IPS DF 6.9 (cell line): ENCODE results near the gene NFYC.
"Not testable (repeated sequence)": the region's sequence is repeated elsewhere in the genome, so short reads cannot be mapped to it uniquely, and the experiment has no call there.

Experiments
- DNase-seq: peaks from one replicate; pipeline ENCODE4 v3.0.0-alpha.2; 2013; ENCODE audit warnings: low read depth, low spot score
- H3K27ac ChIP-seq: one replicate; pipeline ENCODE4 v1.5.1; 2013; ENCODE audit warnings: low read length, control low read depth
- H3K27me3 ChIP-seq: 2 replicates; pipeline ENCODE4 v1.6.1; 2013; ENCODE audit warnings: mild to moderate bottlenecking, low read length; ENCODE audit not compliant: control insufficient read depth, insufficient read depth
- H3K36me3 ChIP-seq: 2 replicates; pipeline ENCODE4 v1.6.1; 2013; ENCODE audit warnings: low read length; ENCODE audit not compliant: control insufficient read depth, insufficient read depth
- H3K4me1 ChIP-seq: 2 replicates; pipeline ENCODE4 v1.6.1; 2013; ENCODE audit warnings: low read length; ENCODE audit not compliant: control insufficient read depth, insufficient read depth
- H3K4me3 ChIP-seq: 2 replicates; pipeline ENCODE4 v1.5.1; 2013; ENCODE audit warnings: mild to moderate bottlenecking, low read length
- H3K9me3 ChIP-seq: 2 replicates; pipeline ENCODE4 v1.6.1; 2013; ENCODE audit warnings: low read length, inconsistent platforms; ENCODE audit not compliant: control insufficient read depth, insufficient read depth
- WGBS: extraction: QIAGEN DNeasy Blood & Tissue Kit; methylation state at CpG from one replicate; pipeline ENCODE4 v1.1.7; 2013; ENCODE audit warnings: mixed read lengths, missing lambda C conversion rate; ENCODE audit not compliant: insufficient read length, insufficient coverage; 5-methylcytosine and 5-hydroxymethylcytosine counted together

Gene NFYC

DNA sequence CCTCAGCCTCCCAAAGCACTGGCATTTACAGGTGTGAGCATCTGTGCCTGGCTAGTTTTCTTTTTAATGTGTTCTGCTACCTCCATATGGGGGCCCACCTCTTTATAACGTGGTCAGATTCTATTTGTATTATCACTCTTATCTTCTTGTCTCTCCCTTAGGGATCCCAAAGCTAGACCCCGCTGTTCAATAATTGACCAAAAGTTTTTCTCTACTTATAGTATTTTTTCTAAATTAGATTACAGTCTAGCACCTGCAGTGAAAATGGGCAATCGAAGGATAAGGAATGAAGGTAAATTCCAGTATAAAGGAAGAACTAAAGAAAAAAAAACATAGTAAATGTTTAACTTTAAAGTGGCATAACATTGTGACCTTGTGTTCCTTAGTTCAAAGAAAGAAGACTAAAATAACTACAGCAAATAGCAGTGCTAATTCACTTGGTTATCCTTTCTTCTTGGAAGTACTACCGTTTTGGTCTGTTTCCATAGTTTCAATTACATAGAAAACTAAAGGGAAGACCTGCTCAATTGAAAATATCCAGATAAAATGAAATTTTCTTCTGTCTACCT lies 24.1 kb downstream of the NFYC start:
- WGBS, result no CpG with 5 or more reads among the region's 4 CpGs
- H3K36me3 ChIP-seq, result no peaks in the 10 kb centered on the region
- H3K27me3 ChIP-seq, result no peaks in the 10 kb centered on the region
- H3K9me3 ChIP-seq, result no peaks in the 10 kb centered on the region
- no peak overlapping the region for H3K4me3 ChIP-seq
- H3K27ac ChIP-seq, result no peak overlapping the region
- DNase-seq, result no peak
- H3K4me1 ChIP-seq, result peaks cover 4% of the 10 kb centered on the region; the same call in 1 of the 2 replicates

DNA sequence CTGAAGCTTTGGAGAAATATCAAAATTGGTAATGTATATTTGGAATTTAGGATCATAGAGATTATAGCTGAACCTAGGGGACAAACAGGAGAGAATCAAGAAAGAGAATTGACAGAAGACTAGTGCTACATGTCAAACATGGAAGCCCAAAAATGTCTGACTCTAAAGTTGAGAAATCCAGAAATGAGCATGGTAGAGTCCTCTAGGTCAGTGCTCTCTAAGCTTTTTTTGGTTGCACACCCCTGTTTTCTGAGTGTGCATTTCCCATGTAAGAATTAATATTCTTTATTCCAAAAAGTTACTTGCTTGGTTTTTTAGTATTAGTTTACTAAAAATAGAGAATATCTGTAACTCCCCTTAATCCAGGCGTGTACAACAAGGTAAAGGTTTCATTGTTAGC lies 25.6 kb downstream of the NFYC start:
- Histone ChIP-seq H3K27ac (no peak overlapping the region), H3K36me3 (no peaks in the 10 kb centered on the region), H3K4me3 (no peak overlapping the region), H3K27me3 (no peaks in the 10 kb centered on the region), H3K9me3 (no peaks in the 10 kb centered on the region), H3K4me1 (no peaks in the 10 kb centered on the region)
- whole genome bisulfite sequencing, result no CpG with 5 or more reads among the region's 1 CpG
- DNase-seq, result no peak

DNA sequence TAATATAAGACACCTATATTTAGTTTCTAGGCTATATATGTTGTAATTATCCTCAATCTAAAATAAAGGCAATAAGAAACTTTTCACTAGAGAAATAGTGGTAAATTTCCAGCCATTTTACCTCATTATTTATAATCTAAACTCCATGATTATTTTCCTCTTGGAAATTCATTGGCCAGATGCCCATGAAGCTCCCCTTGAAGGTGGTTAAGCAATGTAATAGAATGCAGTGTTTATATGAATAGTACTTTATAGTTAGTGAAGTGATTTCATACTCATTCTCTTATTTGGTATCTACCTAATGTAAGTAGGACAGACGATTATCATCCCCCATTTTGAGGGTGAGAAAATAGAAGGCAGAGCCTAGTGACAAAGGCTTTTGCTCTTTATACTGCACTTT lies 26.5 kb downstream of the NFYC start:
- no peaks in the 10 kb centered on the region for H3K27me3 ChIP-seq
- DNase-seq, result no peak
- H3K4me3 ChIP-seq, result no peak overlapping the region
- H3K27ac ChIP-seq, result no peak overlapping the region
- H3K36me3 ChIP-seq, result no peaks in the 10 kb centered on the region
- WGBS, result no CpG with 5 or more reads among the region's 1 CpG
- no peaks in the 10 kb centered on the region for H3K9me3 ChIP-seq
- H3K4me1 ChIP-seq, result no peaks in the 10 kb centered on the region

DNA sequence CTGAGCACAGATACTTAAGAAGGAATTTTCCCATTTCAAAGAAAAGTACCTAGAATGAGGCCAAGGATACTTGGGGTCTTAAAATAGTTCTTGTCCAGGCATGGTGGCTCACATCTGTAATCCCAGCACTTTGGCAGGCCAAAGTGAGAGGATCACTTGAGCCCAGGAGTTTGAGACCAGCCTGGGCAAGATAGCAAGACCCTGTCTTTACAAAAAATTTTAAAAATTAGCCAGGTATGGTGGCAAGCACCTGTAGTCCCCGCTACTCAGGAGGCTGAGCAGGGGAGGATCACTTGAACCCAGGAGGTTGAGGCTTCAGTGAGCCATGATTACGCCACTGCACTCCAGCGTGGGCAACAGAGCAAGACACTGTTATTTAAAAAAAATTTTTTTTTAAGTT lies 29.0 kb downstream of the NFYC start:
- DNase-seq, result no peak
- no CpG with 5 or more reads among the region's 3 CpGs for WGBS
- no peaks in the 10 kb centered on the region for H3K36me3 ChIP-seq
- H3K4me3 ChIP-seq, result no peak overlapping the region
- H3K4me1 ChIP-seq, result no peaks in the 10 kb centered on the region
- H3K27me3 ChIP-seq, result no peaks in the 10 kb centered on the region
- no peak overlapping the region for H3K27ac ChIP-seq
- no peaks in the 10 kb centered on the region for H3K9me3 ChIP-seq

DNA sequence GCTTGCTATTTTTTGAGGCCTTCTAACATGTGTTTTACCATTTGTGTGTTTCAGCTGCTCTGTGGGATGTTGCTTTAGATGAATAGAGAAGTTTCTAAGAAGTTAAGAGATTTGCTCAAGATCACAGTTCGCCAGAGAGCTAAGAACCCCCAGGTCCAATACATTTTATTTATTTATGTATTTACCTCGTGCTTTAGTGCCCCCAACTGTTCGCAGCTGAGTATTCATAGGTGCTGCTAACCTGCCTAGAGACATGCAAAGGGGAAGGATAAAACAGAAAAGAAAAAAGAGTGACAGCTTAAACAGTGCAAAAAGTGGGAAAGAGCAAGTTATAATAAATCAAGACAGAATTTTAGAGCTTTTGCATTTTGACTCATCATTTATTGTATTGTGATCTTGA lies 31.1 kb downstream of the NFYC start:
- DNase-seq, result no peak
- no peaks in the 10 kb centered on the region for H3K36me3 ChIP-seq
- WGBS, result no CpG with 5 or more reads among the region's 3 CpGs
- no peak overlapping the region for H3K4me3 ChIP-seq
- H3K27ac ChIP-seq, result no peak overlapping the region
- H3K9me3 ChIP-seq, result no peaks in the 10 kb centered on the region
- H3K4me1 ChIP-seq, result no peaks in the 10 kb centered on the region
- H3K27me3 ChIP-seq, result no peaks in the 10 kb centered on the region

DNA sequence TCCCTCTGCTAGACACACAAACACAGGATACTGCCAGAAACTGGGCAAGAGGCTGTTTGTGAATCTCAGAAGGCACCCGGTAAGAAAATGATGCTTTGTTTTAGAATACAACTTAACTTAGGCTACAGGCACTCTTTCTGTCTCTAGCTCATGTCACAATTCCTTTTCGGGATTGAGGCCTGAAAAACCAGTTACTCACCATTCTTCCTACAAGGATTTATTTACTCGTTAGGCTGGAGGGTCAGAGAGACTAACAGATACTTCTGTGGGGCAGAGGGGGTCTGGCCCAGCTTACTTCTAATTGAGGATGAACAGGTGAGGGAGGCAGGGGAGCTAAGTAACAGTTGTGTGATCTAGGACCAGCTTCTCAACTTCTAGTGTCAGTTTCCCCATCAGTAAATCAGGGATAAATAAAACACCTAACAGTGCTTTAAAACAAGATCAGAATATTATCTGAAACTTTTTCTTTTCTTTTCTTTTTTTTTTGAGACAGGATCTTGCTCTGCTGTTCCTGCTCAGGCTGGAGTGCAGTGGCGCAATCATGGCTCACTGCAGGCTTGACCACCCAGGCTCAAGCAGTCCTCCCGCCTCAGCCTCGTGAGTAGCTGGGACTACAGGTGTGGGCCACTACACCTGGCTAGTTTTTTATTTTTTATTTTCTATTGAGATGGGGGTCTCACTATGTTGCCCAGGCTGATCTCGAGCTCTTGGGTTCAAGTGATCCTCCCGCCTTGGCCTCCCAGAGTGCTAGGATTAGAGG lies 31.9 kb downstream of the NFYC start:
- whole genome bisulfite sequencing, result no CpG with 5 or more reads among the region's 8 CpGs
- no peaks in the 10 kb centered on the region for H3K4me1 ChIP-seq
- no peak for DNase-seq
- H3K36me3 ChIP-seq, result no peaks in the 10 kb centered on the region
- H3K9me3 ChIP-seq, result no peaks in the 10 kb centered on the region
- no peak overlapping the region for H3K27ac ChIP-seq
- no peaks in the 10 kb centered on the region for H3K27me3 ChIP-seq
- H3K4me3 ChIP-seq, result no peak overlapping the region

DNA sequence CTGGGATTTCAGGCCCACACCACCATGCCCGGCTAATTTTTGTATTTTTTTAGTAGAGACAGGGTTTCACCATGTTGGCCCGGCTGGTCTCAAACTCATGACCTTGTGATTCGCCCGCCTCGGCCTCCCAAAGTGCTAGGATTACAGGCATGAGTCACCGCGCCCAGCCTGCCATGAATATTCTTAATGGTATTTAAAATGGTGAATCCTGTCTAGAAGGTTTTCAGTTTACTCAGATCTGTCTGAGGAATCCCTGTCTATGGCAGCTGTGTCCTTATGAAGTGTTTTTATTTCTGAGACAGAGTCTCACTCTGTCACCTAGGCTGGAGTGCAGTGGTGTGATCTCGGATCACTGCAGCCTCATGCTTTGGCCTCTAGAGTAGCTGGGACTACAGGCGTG lies 36.2 kb downstream of the NFYC start:
- no CpG with 5 or more reads among the region's 9 CpGs for WGBS
- not testable (repeated sequence) for DNase-seq, H3K27me3 ChIP-seq, H3K4me3 ChIP-seq, H3K36me3 ChIP-seq, H3K4me1 ChIP-seq, H3K27ac ChIP-seq, H3K9me3 ChIP-seq

DNA sequence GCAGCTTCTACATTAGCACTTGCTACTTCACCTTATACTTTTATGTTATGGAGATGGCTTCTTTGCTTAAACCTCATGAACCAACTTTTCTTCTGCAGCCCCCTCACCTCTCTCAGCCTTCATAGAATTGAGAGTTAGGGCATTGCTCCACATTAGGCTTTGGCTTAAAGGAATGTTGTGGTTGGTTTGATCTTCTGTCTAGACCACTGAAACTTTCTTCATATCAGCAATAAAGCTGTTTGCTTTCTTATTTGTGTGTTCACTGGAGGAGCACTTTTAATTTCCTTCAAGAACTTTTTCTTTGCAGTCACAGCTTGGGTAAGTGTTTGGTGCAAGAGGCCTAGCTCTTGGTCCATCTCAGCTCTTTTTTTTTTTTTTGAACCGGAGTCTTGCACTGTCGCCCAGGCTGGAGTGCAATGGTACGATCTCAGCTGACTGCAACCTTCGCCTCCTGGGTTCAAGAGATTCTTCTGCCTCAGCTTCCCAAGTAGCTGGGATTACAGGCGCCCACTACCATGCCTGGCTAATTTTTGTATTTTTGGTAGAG lies 37.9 kb downstream of the NFYC start:
- not testable (repeated sequence) for H3K27me3 ChIP-seq, H3K4me1 ChIP-seq, H3K9me3 ChIP-seq, DNase-seq, H3K27ac ChIP-seq, H3K4me3 ChIP-seq, H3K36me3 ChIP-seq
- no CpG with 5 or more reads among the region's 5 CpGs for WGBS

DNA sequence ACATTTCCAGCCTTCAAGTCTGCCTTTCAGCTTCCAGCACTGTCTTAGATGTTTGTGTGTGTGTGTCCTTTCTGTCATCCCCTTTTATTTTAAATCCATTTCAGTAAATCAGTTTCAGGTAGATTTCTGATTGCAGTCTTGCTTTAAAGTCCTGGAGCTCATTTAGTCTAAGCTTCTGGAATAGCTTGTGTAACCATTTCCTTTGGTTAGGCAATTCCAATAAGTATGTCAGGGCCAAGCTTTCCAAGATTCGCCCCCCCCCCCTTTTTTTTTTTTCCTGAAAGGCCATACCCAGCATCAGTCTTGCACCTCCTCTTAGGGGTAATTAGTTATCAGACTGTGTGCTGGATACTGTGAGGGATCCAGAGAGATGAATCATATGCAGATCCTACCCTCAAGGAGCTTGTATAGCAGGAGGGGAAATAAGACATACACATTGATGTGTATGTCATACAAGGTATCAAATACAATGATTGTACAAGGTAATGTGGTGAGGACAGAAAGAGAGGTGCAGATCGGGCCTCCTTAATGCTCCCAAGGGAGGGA lies 41.3 kb downstream of the NFYC start:
- H3K27ac ChIP-seq, result no peak overlapping the region
- H3K4me1 ChIP-seq, result no peaks in the 10 kb centered on the region
- no peaks in the 10 kb centered on the region for H3K27me3 ChIP-seq
- no peak for DNase-seq
- no peak overlapping the region for H3K4me3 ChIP-seq
- H3K9me3 ChIP-seq, result no peaks in the 10 kb centered on the region
- H3K36me3 ChIP-seq, result no peaks in the 10 kb centered on the region
- no CpG with 5 or more reads among the region's 2 CpGs for WGBS

DNA sequence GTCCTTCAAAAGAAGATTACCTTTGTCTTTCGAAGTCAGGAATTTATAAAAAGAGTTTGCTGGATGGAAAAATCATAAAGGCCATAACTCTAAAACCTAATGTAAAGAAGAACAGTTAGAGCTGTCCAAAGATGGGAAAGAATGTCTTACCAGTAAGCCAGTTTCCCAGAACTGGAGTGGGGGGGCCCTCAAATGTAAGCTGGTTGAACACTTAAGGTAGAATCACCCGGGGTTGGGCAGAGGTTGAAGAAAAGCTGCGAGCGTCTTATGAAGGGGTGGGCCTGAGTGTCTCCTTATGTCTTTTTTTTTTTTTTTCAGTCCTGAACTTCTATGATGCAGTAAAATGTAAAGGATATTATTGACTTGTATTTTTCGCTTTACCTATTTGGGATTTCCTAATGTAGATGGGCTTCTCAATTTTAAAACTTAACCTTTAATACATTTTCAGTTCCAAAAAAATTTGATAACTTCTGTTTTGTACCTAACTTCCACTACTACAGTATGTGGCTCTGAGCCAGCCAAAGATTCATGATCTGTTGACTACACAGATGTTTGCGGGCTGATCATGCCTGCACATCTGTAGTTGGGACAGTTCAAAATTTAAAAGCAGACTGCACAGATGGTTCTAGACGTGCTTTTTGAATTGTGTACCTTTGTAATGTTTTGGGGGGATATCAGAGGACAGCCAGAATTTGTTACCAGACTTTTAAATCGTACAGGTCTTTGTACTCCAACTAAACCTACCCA lies 43.6 kb downstream of the NFYC start:
- no peak for DNase-seq
- WGBS, result no CpG with 5 or more reads among the region's 8 CpGs

More for the DNA sequence above, 43.6 kb downstream of the NFYC start:
- Histone ChIP-seq H3K4me3 (no peak overlapping the region), H3K4me1 (no peaks in the 10 kb centered on the region), H3K9me3 (no peaks in the 10 kb centered on the region), H3K36me3 (peaks cover 2% of the 10 kb centered on the region; the same call in 1 of the 2 replicates), H3K27me3 (no peaks in the 10 kb centered on the region), H3K27ac (no peak overlapping the region)
